DND-41 (cell line): ENCODE data around the gene SOX11.

Experiments used
- ATAC-seq: fragments of 200-7000 bp; cut with Tn5 transposase; 3 replicates; pipeline ENCODE4 v1.9.1; 2021; ENCODE audit warnings: low read depth; ENCODE audit not compliant: insufficient read depth
- DNase-seq: peaks from one replicate; pipeline ENCODE4 v3.0.0-alpha.2; 2020
- H2AFZ ChIP-seq: 2 replicates; pipeline ENCODE4 v1.6.0; 2012; ENCODE audit warnings: low read depth, low read length
- H3K27ac ChIP-seq: 2 replicates; pipeline ENCODE4 v1.5.1; 2012; ENCODE audit warnings: low read length, inconsistent platforms
- H3K27me3 ChIP-seq: fragments of 200-600 bp; sonication (generic); 2 replicates; pipeline ENCODE4 v1.6.0; 2012; ENCODE audit warnings: low read length, mild to moderate bottlenecking, inconsistent platforms; ENCODE audit not compliant: insufficient read depth, poor library complexity
- H3K36me3 ChIP-seq: 2 replicates; pipeline ENCODE4 v1.5.1; 2012; ENCODE audit warnings: low read length, inconsistent platforms; ENCODE audit not compliant: insufficient read depth
- H3K4me1 ChIP-seq: 2 replicates; pipeline ENCODE4 v1.5.1; 2012; ENCODE audit warnings: mild to moderate bottlenecking, low read length; ENCODE audit not compliant: insufficient read depth
- H3K4me2 ChIP-seq: 2 replicates; pipeline ENCODE4 v1.6.0; 2012; ENCODE audit warnings: mild to moderate bottlenecking, moderate library complexity, low read length, inconsistent platforms; ENCODE audit not compliant: insufficient read depth
- H3K4me3 ChIP-seq, 2 experiments: fragments of 200-600 bp in 1 of 2; shearing (Covaris generic) in 1 of 2; 2 replicates each; pipeline ENCODE4 v1.5.1; 2012 to 2016; ENCODE audit warnings: inconsistent platforms in 2 of 2, low read length in 2 of 2, mild to moderate bottlenecking in 2 of 2, low read depth in 1 of 2, moderate library complexity in 1 of 2
- H3K79me2 ChIP-seq: 2 replicates; pipeline ENCODE4 v1.6.0; 2012; ENCODE audit warnings: low read length, inconsistent platforms; ENCODE audit not compliant: insufficient read depth
- H3K9ac ChIP-seq: 2 replicates; pipeline ENCODE4 v1.6.0; 2012; ENCODE audit warnings: low read depth, mild to moderate bottlenecking, inconsistent platforms, low read length, moderate library complexity
- H3K9me3 ChIP-seq: 2 replicates; pipeline ENCODE4 v1.5.1; 2012; ENCODE audit warnings: low read length, moderate library complexity, mild to moderate bottlenecking, inconsistent platforms; ENCODE audit not compliant: insufficient read depth, severe bottlenecking
- H4K20me1 ChIP-seq: 2 replicates; pipeline ENCODE4 v1.6.0; 2012; ENCODE audit warnings: low read length; ENCODE audit not compliant: insufficient read depth
- EZH2 ChIP-seq: IDR thresholded peaks from 3 replicates; pipeline ENCODE4 v1.6.1; 2012; ENCODE audit warnings: borderline replicate concordance, low read depth, mild to moderate bottlenecking, moderate library complexity, low read length, inconsistent platforms; ENCODE audit not compliant: severe bottlenecking
- TF ChIP-seq, protein P1 (sequence below): IDR thresholded peaks from 2 replicates; pipeline ENCODE4 v1.5.1; 2012; ENCODE audit warnings: borderline replicate concordance, low read length, moderate library complexity, mild to moderate bottlenecking; ENCODE audit not compliant: poor library complexity, severe bottlenecking; ENCODE audit errors: extremely low read depth

The SOX11 gene

GRCh38 chr2:5689750-5690149 is 2.4 kb upstream of the SOX11 start:
- H2AFZ ChIP-seq = no peak overlapping the region
- ATAC-seq (no peak), DNase-seq (no peak)
- TF ChIP-seq, protein P1, sequence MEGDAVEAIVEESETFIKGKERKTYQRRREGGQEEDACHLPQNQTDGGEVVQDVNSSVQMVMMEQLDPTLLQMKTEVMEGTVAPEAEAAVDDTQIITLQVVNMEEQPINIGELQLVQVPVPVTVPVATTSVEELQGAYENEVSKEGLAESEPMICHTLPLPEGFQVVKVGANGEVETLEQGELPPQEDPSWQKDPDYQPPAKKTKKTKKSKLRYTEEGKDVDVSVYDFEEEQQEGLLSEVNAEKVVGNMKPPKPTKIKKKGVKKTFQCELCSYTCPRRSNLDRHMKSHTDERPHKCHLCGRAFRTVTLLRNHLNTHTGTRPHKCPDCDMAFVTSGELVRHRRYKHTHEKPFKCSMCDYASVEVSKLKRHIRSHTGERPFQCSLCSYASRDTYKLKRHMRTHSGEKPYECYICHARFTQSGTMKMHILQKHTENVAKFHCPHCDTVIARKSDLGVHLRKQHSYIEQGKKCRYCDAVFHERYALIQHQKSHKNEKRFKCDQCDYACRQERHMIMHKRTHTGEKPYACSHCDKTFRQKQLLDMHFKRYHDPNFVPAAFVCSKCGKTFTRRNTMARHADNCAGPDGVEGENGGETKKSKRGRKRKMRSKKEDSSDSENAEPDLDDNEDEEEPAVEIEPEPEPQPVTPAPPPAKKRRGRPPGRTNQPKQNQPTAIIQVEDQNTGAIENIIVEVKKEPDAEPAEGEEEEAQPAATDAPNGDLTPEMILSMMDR = no peak
- TF ChIP-seq EZH2 = no peak
- H3K36me3 ChIP-seq = no peaks in the 10 kb centered on the region
- no peaks in the 10 kb centered on the region for H3K27me3 ChIP-seq
- no peak overlapping the region for H3K27ac ChIP-seq
- no peaks in the 10 kb centered on the region for H3K79me2 ChIP-seq
- no peak overlapping the region for H3K4me3 ChIP-seq
- peaks cover 17% of the 10 kb centered on the region for H3K4me1 ChIP-seq
- H3K9me3 ChIP-seq = peaks cover 2% of the 10 kb centered on the region
- H3K9ac ChIP-seq = no peak overlapping the region
- no peaks in the 10 kb centered on the region for H4K20me1 ChIP-seq
- H3K4me2 ChIP-seq = no peak overlapping the region

- DNase-seq (no peak), ATAC-seq (no peak)
- Histone ChIP-seq H2AFZ (no peak overlapping the region), H4K20me1 (no peaks in the 10 kb centered on the region), H3K4me3 (no peak overlapping the region), H3K9me3 (peaks cover 2% of the 10 kb centered on the region), H3K27me3 (no peaks in the 10 kb centered on the region), H3K4me1 (peaks cover 20% of the 10 kb centered on the region), H3K36me3 (no peaks in the 10 kb centered on the region), H3K27ac (no peak overlapping the region), H3K4me2 (no peak overlapping the region), H3K9ac (no peak overlapping the region), H3K79me2 (no peaks in the 10 kb centered on the region)
- TF ChIP-seq, protein P1 = no peak
- no peak for TF ChIP-seq EZH2
These were observed 1.9 kb upstream of the SOX11 start for GRCh38 chr2:5690286-5690685.

- no peak for DNase-seq
- no peak overlapping the region for H3K4me3 ChIP-seq
- H3K9ac ChIP-seq = no peak overlapping the region
- H3K27ac ChIP-seq = no peak overlapping the region
- H3K4me2 ChIP-seq = no peak overlapping the region
- H2AFZ ChIP-seq = no peak overlapping the region
- H3K4me1 ChIP-seq = peaks cover 23% of the 10 kb centered on the region
- no peaks in the 10 kb centered on the region for H3K27me3 ChIP-seq
- no peak for ATAC-seq
- no peaks in the 10 kb centered on the region for H4K20me1 ChIP-seq
- H3K36me3 ChIP-seq = no peaks in the 10 kb centered on the region
- no peaks in the 10 kb centered on the region for H3K79me2 ChIP-seq
- peaks cover 2% of the 10 kb centered on the region for H3K9me3 ChIP-seq
- no peak for TF ChIP-seq EZH2
- TF ChIP-seq, protein P1 = no peak
These were observed 1.4 kb upstream of the SOX11 start for GRCh38 chr2:5690718-5691220.
